Mesendoderm (in vitro differentiated cells): ENCODE data around the gene OGDH.

ENCODE experiments used
- DNase-seq: peaks from one replicate; pipeline ENCODE4 v3.0.0; 2013
- H2AK5ac ChIP-seq: 2 replicates; pipeline ENCODE4 v1.6.1; 2013; ENCODE audit warnings: low read length, inconsistent platforms
- H2BK120ac ChIP-seq: 2 replicates; pipeline ENCODE4 v1.6.1; 2013; ENCODE audit warnings: low read depth, mild to moderate bottlenecking, low read length, moderate library complexity, mixed read lengths
- H2BK15ac ChIP-seq: replicated peaks from 2 replicates; pipeline ENCODE4 v1.6.1; 2013; ENCODE audit warnings: low read depth, mild to moderate bottlenecking, moderate library complexity
- H2BK5ac ChIP-seq: 2 replicates; pipeline ENCODE4 v1.6.1; 2013; ENCODE audit warnings: low read length, inconsistent platforms
- H3K18ac ChIP-seq: 2 replicates; pipeline ENCODE4 v1.6.1; 2013; ENCODE audit warnings: mild to moderate bottlenecking, low read length, mixed read lengths
- H3K23ac ChIP-seq: one replicate; pipeline ENCODE4 v1.6.1; 2013; ENCODE audit warnings: low read length
- H3K27ac ChIP-seq: 2 replicates; pipeline ENCODE4 v1.5.1; 2013; ENCODE audit warnings: low read depth, mild to moderate bottlenecking, inconsistent platforms, low read length, moderate library complexity
- H3K27me3 ChIP-seq: 2 replicates; pipeline ENCODE4 v1.6.1; 2013; ENCODE audit warnings: low read length, control low read depth, mild to moderate bottlenecking, inconsistent platforms; ENCODE audit not compliant: insufficient read depth, poor library complexity
- H3K36me3 ChIP-seq: 2 replicates; pipeline ENCODE4 v1.6.1; 2013; ENCODE audit warnings: low read length, inconsistent platforms; ENCODE audit not compliant: control insufficient read depth, insufficient read depth
- H3K4ac ChIP-seq: one replicate; pipeline ENCODE4 v1.6.1; 2013; ENCODE audit warnings: low read depth, mild to moderate bottlenecking, low read length, moderate library complexity
- H3K4me1 ChIP-seq: 2 replicates; pipeline ENCODE4 v1.6.1; 2013; ENCODE audit warnings: low read depth, low read length, inconsistent platforms; ENCODE audit not compliant: control insufficient read depth
- H3K4me2 ChIP-seq: 2 replicates; pipeline ENCODE4 v1.6.1; 2013; ENCODE audit warnings: low read length
- H3K4me3 ChIP-seq: 2 replicates; pipeline ENCODE4 v1.5.1; 2013; ENCODE audit warnings: mild to moderate bottlenecking, low read length
- H3K56ac ChIP-seq: one replicate; pipeline ENCODE4 v1.6.1; 2013; ENCODE audit warnings: low read length
- H3K79me1 ChIP-seq: 2 replicates; pipeline ENCODE4 v1.6.1; 2013; ENCODE audit warnings: low read length, inconsistent platforms
- H3K79me2 ChIP-seq: 2 replicates; pipeline ENCODE4 v1.6.1; 2013; ENCODE audit warnings: mild to moderate bottlenecking, low read length; ENCODE audit not compliant: control insufficient read depth, insufficient read depth
- H3K9ac ChIP-seq: 2 replicates; pipeline ENCODE4 v1.6.1; 2013; ENCODE audit warnings: low read length, inconsistent platforms
- H4K5ac ChIP-seq: one replicate; pipeline ENCODE4 v1.6.1; 2013; ENCODE audit warnings: low read length
- H4K8ac ChIP-seq: one replicate; pipeline ENCODE4 v1.6.1; 2013; ENCODE audit warnings: low read depth, mild to moderate bottlenecking, control low read depth, low read length, moderate library complexity
- whole genome bisulfite sequencing: extraction: QIAGEN DNeasy Blood & Tissue Kit; methylation state at CpG from one replicate; pipeline ENCODE4 v1.1.7; 2013; ENCODE audit warnings: low lambda C conversion rate, missing lambda C conversion rate; ENCODE audit not compliant: insufficient coverage; ENCODE audit errors: extremely low coverage; 5-methylcytosine and 5-hydroxymethylcytosine counted together

Gene OGDH

DNA sequence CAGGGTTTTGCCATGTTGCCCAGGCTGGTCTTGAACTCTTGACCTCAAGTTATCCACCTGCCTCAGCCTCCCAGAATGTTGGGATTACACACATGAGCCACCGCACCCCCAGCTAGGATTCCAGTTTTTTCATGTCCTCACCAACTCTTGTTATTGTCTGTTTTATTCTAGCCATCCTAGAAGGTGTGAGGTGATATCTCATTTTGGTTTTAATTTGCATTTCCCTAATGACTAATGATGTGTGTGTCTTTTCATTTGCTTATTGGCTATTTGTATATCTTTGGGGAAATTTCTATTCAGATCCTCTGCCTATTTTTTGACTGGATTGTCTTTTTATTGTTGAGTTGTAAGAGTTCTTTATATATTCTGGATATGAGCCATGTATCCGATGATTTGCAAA lies 83.0 kb downstream of the OGDH start:
- H2BK15ac ChIP-seq: no peak overlapping the region
- peaks cover 6% of the 10 kb centered on the region for H3K36me3 ChIP-seq
- H3K23ac ChIP-seq: no peak overlapping the region
- no peaks in the 10 kb centered on the region for H3K4me1 ChIP-seq
- H3K27me3 ChIP-seq: no peaks in the 10 kb centered on the region
- no peak overlapping the region for H3K4me2 ChIP-seq
- H2BK5ac ChIP-seq: no peak overlapping the region
- no peak overlapping the region for H2BK120ac ChIP-seq
- no peak overlapping the region for H4K5ac ChIP-seq
- no peak overlapping the region for H3K9ac ChIP-seq
- H3K18ac ChIP-seq: no peak overlapping the region
- no peak overlapping the region for H3K56ac ChIP-seq
- H3K79me1 ChIP-seq: no peaks in the 10 kb centered on the region
- DNase-seq: no peak
- no peak overlapping the region for H3K4me3 ChIP-seq
- no peak overlapping the region for H3K4ac ChIP-seq
- H4K8ac ChIP-seq: no peak overlapping the region
- no peak overlapping the region for H3K27ac ChIP-seq
- H3K79me2 ChIP-seq: no peaks in the 10 kb centered on the region
- WGBS: no CpG with 5 or more reads among the region's 2 CpGs
- no peak overlapping the region for H2AK5ac ChIP-seq

DNA sequence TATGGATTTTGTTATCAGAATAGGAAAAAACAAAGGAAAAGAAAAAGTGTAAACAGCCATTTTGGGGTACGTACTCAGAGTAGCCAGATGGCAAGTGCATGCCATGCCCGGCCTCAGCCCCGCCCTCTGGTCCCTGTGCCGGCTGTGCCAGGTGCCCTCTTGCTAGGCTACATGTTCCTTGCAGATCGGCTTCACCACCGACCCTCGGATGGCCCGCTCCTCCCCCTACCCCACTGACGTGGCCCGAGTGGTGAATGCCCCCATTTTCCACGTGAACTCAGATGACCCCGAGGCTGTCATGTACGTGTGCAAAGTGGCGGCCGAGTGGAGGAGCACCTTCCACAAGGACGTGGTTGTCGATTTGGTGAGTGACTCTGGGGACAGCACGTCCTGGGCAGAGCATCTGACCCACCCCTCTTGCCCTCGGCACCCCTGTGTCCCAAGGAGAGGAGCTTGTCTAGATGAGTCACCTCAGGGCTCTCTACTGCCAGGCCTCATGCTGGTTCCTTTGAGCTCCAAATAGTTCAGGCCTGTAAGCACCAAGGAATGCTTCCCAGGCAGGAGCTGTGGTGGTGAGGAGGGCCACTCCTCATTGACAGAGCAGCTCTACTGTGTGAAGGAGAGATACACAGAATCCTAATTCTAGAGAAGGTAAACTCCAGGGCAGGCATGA lies 87.3 kb downstream of the OGDH start:
- Histone ChIP-seq H3K79me2 (no peaks in the 10 kb centered on the region), H2BK15ac (no peak overlapping the region), H3K36me3 (peaks cover 19% of the 10 kb centered on the region), H3K23ac (no peak overlapping the region), H3K4ac (no peak overlapping the region), H3K27me3 (no peaks in the 10 kb centered on the region), H2BK120ac (no peak overlapping the region), H2AK5ac (no peak overlapping the region), H3K79me1 (no peaks in the 10 kb centered on the region), H3K18ac (no peak overlapping the region), H3K4me2 (no peak overlapping the region), H4K8ac (no peak overlapping the region), H3K4me3 (no peak overlapping the region), H4K5ac (no peak overlapping the region), H3K9ac (no peak overlapping the region), H2BK5ac (no peak overlapping the region), H3K56ac (no peak overlapping the region), H3K4me1 (no peaks in the 10 kb centered on the region), H3K27ac (no peak overlapping the region)
- DNase-seq: peak; percentile 39
- WGBS: no CpG with 5 or more reads among the region's 19 CpGs

GRCh38 chr7:44694326-44694725 lies 87.9 kb downstream of the OGDH start:
- H3K27ac ChIP-seq: no peak overlapping the region
- no peaks in the 10 kb centered on the region for H3K79me1 ChIP-seq
- no peak overlapping the region for H3K4me3 ChIP-seq
- no peak overlapping the region for H4K5ac ChIP-seq
- no peak overlapping the region for H3K9ac ChIP-seq
- H3K4me1 ChIP-seq: no peaks in the 10 kb centered on the region
- no peak overlapping the region for H3K4ac ChIP-seq
- H3K23ac ChIP-seq: no peak overlapping the region
- H2BK15ac ChIP-seq: no peak overlapping the region
- no peak overlapping the region for H2BK5ac ChIP-seq
- H3K79me2 ChIP-seq: no peaks in the 10 kb centered on the region
- no peak for DNase-seq
- H3K36me3 ChIP-seq: peaks cover 19% of the 10 kb centered on the region
- no peak overlapping the region for H2BK120ac ChIP-seq
- no peak overlapping the region for H3K18ac ChIP-seq
- H3K56ac ChIP-seq: no peak overlapping the region
- no peak overlapping the region for H4K8ac ChIP-seq
- no peak overlapping the region for H3K4me2 ChIP-seq
- no peaks in the 10 kb centered on the region for H3K27me3 ChIP-seq
- H2AK5ac ChIP-seq: no peak overlapping the region
- WGBS: no CpG with 5 or more reads among the region's 14 CpGs

- Histone ChIP-seq H2BK5ac (no peak overlapping the region), H3K4me2 (no peak overlapping the region), H3K79me1 (no peaks in the 10 kb centered on the region), H3K27ac (no peak overlapping the region), H3K79me2 (no peaks in the 10 kb centered on the region), H3K36me3 (peaks cover 19% of the 10 kb centered on the region), H3K27me3 (no peaks in the 10 kb centered on the region), H3K4me1 (no peaks in the 10 kb centered on the region), H3K18ac (no peak overlapping the region), H3K4ac (no peak overlapping the region), H2BK15ac (no peak overlapping the region), H2BK120ac (no peak overlapping the region), H2AK5ac (no peak overlapping the region), H4K5ac (no peak overlapping the region), H3K9ac (no peak overlapping the region), H4K8ac (no peak overlapping the region), H3K56ac (no peak overlapping the region), H3K23ac (no peak overlapping the region), H3K4me3 (no peak overlapping the region)
- no peak for DNase-seq
- WGBS: no CpG with 5 or more reads among the region's 2 CpGs
These were observed 88.3 kb downstream of the OGDH start for GRCh38 chr7:44694766-44695165.

DNA sequence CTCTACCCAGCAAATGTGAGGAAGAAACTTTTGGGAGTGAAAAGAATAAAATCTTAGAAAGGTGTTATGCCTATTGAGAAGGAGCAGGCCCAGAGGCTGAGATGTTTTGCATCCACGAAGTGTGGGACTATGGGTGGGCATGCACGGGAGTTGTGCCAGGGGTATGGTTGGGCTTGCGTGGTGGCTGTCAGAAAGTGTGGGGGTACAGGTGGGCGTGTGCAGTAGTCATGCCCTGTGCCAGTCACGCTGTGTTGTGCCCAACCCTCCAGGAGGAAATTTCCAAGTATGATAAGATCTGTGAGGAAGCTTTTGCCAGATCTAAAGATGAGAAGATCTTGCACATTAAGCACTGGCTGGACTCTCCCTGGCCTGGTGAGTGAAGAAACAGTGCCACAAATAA lies 89.3 kb downstream of the OGDH start:
- H3K27ac ChIP-seq: no peak overlapping the region
- H2BK5ac ChIP-seq: no peak overlapping the region
- no peak overlapping the region for H3K23ac ChIP-seq
- no peak overlapping the region for H3K18ac ChIP-seq
- no peak overlapping the region for H3K4me3 ChIP-seq
- no peak overlapping the region for H3K9ac ChIP-seq
- no peak for DNase-seq
- H3K4me2 ChIP-seq: no peak overlapping the region
- H3K56ac ChIP-seq: no peak overlapping the region
- no peaks in the 10 kb centered on the region for H3K4me1 ChIP-seq
- peaks cover 19% of the 10 kb centered on the region for H3K36me3 ChIP-seq
- no peaks in the 10 kb centered on the region for H3K27me3 ChIP-seq
- H3K79me2 ChIP-seq: no peaks in the 10 kb centered on the region
- WGBS: no CpG with 5 or more reads among the region's 5 CpGs
- no peak overlapping the region for H2AK5ac ChIP-seq
- H4K5ac ChIP-seq: no peak overlapping the region
- H4K8ac ChIP-seq: no peak overlapping the region
- H3K4ac ChIP-seq: no peak overlapping the region
- H3K79me1 ChIP-seq: no peaks in the 10 kb centered on the region
- no peak overlapping the region for H2BK15ac ChIP-seq
- no peak overlapping the region for H2BK120ac ChIP-seq

- H2AK5ac ChIP-seq: no peak overlapping the region
- no peak overlapping the region for H3K23ac ChIP-seq
- H3K27ac ChIP-seq: no peak overlapping the region
- no peak overlapping the region for H3K56ac ChIP-seq
- no peaks in the 10 kb centered on the region for H3K27me3 ChIP-seq
- no CpG with 5 or more reads among the region's 15 CpGs for WGBS
- H2BK5ac ChIP-seq: no peak overlapping the region
- no peak overlapping the region for H2BK15ac ChIP-seq
- no peaks in the 10 kb centered on the region for H3K79me2 ChIP-seq
- no peak overlapping the region for H3K4me3 ChIP-seq
- no peak overlapping the region for H2BK120ac ChIP-seq
- no peak overlapping the region for H3K9ac ChIP-seq
- H3K18ac ChIP-seq: no peak overlapping the region
- H3K4me1 ChIP-seq: no peaks in the 10 kb centered on the region
- H4K8ac ChIP-seq: no peak overlapping the region
- no peaks in the 10 kb centered on the region for H3K79me1 ChIP-seq
- peaks cover 19% of the 10 kb centered on the region for H3K36me3 ChIP-seq
- DNase-seq: no peak
- no peak overlapping the region for H3K4ac ChIP-seq
- no peak overlapping the region for H3K4me2 ChIP-seq
- no peak overlapping the region for H4K5ac ChIP-seq
These were observed 90.3 kb downstream of the OGDH start for GRCh38 chr7:44696728-44697127.
